Nucleus accumbens (tissue), 56 donors: ENCODE results near the gene TAOK1.
A peak's percentile ranks its signal among the peaks of the same experiment; 100 is the strongest.

Experiments
- DNase-seq, 56 donors: peaks; one replicate each; lab custom pipeline; 2025; lab: John Stamatoyannopoulos, UW

TAOK1 gene

DNA sequence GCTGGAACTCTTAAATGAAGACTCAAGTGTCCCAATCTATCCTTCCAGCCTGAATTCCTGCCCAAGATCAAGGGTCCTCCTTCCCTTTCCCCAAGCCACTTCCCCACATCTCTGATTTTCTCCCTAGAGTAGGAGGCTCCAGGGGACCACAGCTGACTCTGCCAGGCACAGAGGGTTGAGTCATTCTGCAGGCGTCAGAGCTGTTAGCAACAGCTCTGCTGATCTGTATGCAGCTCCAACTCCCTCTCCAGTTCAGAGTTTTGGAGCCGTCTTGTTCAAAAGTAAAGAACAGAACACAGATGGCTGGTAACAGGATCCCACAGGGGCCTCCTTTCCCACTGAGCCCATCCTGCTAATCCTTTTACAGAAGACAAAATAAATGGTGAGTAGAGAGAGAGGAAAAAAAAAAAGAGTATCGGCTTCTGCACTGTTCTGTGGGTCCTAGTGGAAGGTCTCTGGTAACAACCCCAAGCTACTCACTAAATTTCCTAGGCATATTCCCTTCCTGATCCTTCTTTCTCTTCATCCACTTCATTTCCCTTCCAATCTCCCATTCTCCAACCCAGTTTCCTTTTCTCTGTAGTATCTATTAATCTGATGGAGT lies 13.4 kb upstream of the TAOK1 start:
- peak; percentile 13 to 97 (median 81) for DNase-seq

- DNase-seq, result peak in 5 of 56 donors; percentile 2 to 32 (median 5)
Measured at GRCh38 chr17:29378500-29378899, 11.7 kb upstream of the TAOK1 start.

DNA sequence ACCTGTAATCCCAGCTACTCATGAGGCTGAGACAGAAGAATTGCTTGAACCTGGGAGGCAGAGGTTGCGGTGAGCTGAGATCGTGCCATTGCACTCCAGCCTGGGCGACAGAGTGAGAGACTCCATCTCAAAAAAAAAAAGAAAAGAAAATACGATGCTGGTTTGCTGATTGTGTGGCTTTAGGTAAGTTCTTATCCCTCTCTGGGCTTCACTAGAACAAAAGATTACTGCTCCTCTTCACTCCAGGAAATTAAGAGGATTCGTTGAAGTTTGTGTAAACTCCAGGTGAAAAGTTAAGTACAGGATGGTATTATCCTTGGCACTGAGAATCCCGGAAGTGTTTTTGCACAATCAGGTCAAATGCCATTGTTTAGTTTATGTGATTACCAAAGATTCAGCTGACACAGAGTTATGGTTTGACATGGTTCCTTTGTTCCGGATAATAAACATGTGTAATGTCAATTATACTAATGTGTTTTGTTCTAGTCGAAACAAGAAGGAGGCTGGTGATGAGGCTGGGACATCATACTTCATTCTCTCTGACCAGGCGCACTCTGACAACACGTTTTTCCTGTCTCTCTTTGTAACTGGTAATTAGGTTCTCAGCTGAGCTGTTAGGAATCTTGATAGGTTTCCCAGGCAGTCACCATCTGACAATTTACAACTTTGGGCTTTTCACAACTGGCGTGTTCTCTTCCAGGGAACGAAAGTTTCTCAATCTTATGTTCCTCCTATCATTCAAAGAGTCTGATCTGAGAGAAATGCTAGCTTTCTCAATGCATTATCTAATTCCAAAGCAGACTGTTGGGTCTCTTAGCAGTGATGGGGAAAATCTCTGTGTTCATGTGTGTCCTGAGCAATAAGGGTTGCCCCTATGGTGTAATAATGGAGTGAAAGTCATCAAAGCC lies 10.8 kb upstream of the TAOK1 start:
- DNase-seq, result peak in 9 of 56 donors; percentile 3 to 17 (median 10)

DNA sequence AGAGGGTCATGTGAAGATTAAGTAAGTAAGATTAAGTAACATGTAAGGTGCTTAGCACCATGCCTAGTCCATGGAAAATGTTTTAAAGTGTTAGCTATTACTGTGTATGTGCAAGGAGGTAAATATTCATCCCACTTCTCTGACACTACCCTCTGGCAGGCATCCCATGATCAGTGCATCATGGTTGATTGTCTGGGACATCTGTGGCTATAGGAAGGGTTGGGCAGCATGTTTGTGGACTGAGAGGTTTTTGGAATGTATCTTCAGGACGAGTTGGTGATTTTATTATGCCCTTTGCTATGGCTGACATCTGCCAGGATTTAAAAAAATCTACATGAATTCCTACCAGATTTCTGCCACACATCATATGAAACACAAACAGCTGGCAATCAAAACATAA lies 6.5 kb upstream of the TAOK1 start:
- DNase-seq, result no peak

DNA sequence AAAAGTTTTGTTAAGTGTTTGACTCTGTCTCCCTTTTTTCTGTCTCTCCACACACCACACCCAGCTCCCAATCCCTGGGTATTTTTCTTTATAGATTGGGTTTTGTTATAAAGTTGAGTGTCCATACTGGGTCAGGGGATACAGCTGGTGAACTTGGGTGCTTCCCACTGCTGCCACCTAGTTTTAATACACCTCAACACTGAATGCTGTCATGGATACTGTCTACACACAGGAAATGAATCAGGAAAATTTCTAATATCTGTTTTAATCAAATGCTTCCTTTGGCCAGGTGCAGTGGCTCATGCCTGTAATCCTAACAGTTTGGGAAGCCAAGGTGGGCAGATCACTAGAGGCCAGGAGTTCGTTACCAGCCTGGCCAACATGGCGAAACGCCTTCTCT lies 5.3 kb upstream of the TAOK1 start:
- no peak for DNase-seq

- no peak for DNase-seq
Measured at GRCh38 chr17:29386760-29387159, 3.4 kb upstream of the TAOK1 start.

GRCh38 chr17:29388937-29389336 lies 1.2 kb upstream of the TAOK1 start:
- DNase-seq, result no peak

DNA sequence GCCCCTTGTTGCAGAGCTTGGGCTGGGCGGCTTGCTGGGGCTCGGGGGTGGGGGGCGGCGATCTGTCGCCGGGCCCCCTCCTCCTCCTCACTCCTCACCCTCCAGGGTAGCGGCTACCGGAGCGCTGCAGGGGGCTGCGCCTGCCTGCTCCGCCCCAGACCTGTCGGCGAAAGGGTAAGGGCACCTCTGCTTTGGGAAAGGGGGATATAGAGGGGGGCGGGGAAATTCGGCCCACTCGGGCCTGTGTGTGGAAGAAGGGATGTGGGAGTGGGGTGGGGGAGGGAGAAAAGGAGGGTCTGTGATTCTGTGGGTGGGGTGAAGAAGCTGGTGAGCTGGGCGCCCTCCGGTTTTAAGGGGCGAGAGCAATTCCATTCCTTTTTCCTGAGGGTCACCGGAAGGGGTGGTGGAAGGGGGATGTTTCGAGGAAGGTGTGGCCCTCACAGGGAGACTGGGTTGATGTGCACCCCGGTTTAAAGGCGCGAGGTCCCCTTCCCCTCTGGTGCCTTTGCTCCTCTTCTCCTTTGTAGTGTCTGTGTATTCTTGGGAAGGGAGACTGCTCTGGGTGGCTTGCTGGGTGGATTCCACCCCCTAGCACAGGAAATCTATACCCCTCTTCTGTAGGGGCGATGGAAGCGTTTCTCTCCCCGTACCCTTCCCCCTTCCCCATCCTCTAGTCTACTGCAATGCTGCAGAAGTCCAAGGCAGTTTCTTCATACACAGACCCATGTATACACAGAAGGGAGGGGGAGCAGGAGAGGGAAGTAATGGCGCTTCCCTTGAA lies 878 bp downstream of the TAOK1 start:
- DNase-seq, result peak in 31 of 56 donors; percentile 6 to 64 (median 44)

DNA sequence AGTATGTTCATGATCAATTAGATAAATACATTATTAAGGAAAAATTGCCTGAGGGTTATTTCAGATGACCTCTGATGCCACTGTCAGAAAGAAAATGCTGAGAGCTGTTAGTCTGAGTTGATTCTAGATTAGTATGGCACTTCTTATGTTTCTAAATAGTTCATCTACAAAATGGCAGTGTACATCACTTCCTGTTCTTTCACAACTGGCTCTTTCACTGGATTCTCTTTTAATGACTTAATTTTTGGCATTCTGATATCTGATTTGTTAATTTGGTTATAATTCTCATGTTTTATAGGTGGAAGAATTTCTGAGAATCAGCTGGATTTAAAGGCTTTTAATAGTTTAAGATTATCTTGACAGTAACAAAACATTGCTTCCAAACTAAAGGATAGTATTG lies 3.3 kb downstream of the TAOK1 start:
- DNase-seq, result no peak

GRCh38 chr17:29394761-29395160 lies 4.6 kb downstream of the TAOK1 start:
- DNase-seq, result no peak

DNA sequence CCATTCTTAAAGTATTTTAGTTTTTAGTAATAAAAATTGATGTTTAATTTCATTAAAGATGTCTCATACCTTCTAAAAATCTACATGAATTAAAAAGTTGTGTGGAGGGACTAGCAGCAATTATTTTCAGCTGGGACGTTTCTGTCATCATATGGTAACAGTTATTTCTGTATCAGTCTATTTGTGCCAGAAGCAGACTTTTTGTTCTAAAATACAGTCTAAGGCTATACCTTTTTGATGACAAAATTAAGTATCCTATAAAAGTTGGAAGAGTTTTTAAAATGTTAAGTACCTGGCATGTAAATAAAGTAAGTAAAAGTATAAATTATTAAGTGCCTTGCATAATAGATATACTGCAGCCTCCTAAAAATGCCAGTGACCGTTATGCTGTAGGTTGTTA lies 5.9 kb downstream of the TAOK1 start:
- no peak for DNase-seq

DNA sequence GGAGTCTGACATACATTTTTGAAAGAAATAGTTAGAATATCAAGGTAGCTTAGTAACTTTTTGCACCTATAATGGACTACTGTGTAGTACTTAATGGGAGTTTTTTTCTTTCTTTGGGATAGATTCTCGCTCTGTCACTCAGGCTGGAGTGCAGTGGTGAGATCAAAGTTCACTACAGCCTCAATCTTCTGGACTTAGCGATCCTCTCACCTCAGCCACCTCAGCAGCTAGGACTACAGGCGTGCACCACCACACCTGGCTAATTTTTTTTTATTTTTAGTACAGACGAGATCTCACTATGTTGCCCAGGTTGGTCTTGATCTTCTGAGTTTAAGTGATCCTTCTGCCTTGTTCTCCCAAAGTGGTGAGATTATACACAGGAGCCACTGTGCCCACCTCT lies 9.5 kb downstream of the TAOK1 start:
- DNase-seq, result no peak

DNA sequence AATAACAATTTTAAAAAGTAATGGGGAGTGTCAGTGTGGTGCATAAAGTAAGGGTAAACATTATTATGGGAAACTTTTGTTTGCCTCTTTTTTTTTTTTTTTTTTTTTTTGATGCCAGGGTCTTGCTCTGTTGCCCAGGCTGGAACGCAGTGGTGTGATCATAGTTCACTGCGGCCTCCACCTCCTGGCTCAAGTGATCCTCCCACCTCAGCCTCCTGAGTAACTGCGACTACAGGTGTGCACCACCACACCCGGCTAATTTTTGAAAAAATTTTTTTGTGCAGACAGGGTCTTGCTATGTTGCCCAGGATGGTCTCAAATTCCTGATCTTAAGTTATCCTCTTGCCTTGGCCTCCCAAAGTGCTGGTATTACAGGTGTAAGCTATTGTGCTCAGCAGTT lies 10.7 kb downstream of the TAOK1 start:
- no peak for DNase-seq

- no peak for DNase-seq
Measured at GRCh38 chr17:29401258-29401657, 11.1 kb downstream of the TAOK1 start.

- no peak for DNase-seq
Measured at GRCh38 chr17:29407856-29408255, 17.7 kb downstream of the TAOK1 start.

GRCh38 chr17:29409963-29410362 lies 19.8 kb downstream of the TAOK1 start:
- DNase-seq, result no peak

GRCh38 chr17:29412780-29413565 lies 22.8 kb downstream of the TAOK1 start:
- DNase-seq, result no peak

- DNase-seq, result no peak
Measured at GRCh38 chr17:29420128-29420527, 30.0 kb downstream of the TAOK1 start.

GRCh38 chr17:29430275-29430674 lies 40.1 kb downstream of the TAOK1 start:
- no peak for DNase-seq

GRCh38 chr17:29433541-29433940 lies 43.4 kb downstream of the TAOK1 start:
- no peak for DNase-seq
